SK-N-SH (cell line): Measurements from ENCODE around the gene GNPTAB.

Experiments used
- FOXM1 ChIP-seq: IDR thresholded peaks from 2 replicates; pipeline ENCODE4 v1.4.0; 2012; ENCODE audit warnings: low read depth, mild to moderate bottlenecking
- GABPA ChIP-seq: IDR thresholded peaks from 2 replicates; pipeline ENCODE4 v1.4.0; 2012; ENCODE audit warnings: low read depth, mild to moderate bottlenecking
- GATA2 ChIP-seq: sonication (generic); formaldehyde crosslinking; IDR thresholded peaks from 2 replicates; pipeline ENCODE4 v1.5.0; 2020; ENCODE audit warnings: mild to moderate bottlenecking, missing genetic modification reagents
- MXI1 ChIP-seq: IDR thresholded peaks from 2 replicates; pipeline ENCODE4 v1.6.1; 2012; ENCODE audit warnings: mild to moderate bottlenecking, low read depth, low read length, improper control_type of control experiment
- NFIC ChIP-seq: IDR thresholded peaks from 2 replicates; pipeline ENCODE4 v1.4.0; 2012; ENCODE audit warnings: borderline replicate concordance
- RAD21 ChIP-seq: IDR thresholded peaks from 2 replicates; pipeline ENCODE4 v1.6.1; 2012; ENCODE audit warnings: mild to moderate bottlenecking, low read length
- RCOR1 ChIP-seq: fragments of 150-350 bp; IDR thresholded peaks from 2 replicates; pipeline ENCODE4 v1.6.1; 2017; ENCODE audit warnings: antibody characterized with exemption, low read length
- RFX5 ChIP-seq: IDR thresholded peaks from 2 replicates; pipeline ENCODE4 v1.6.1; 2012; ENCODE audit warnings: mild to moderate bottlenecking, improper control_type of control experiment, low read length
- SIN3A ChIP-seq: IDR thresholded peaks from 2 replicates; pipeline ENCODE4 v1.6.1; 2012; ENCODE audit warnings: low read depth, mild to moderate bottlenecking, low read length, moderate library complexity, borderline replicate concordance
- TAF1 ChIP-seq: IDR thresholded peaks from 2 replicates; pipeline ENCODE4 v1.6.1; 2012; ENCODE audit warnings: low read depth, mild to moderate bottlenecking, low read length, moderate library complexity, borderline replicate concordance
- TCF12 ChIP-seq: IDR thresholded peaks from 2 replicates; pipeline ENCODE4 v1.4.0; 2012
- YY1 ChIP-seq: IDR thresholded peaks from 2 replicates; pipeline ENCODE4 v1.4.0; 2012; ENCODE audit warnings: low read depth, mild to moderate bottlenecking
- TF ChIP-seq, protein P1 (sequence below): fragments of 200-600 bp; sonication (generic); IDR thresholded peaks from 2 replicates; pipeline ENCODE4 v1.6.1; 2017; ENCODE audit warnings: antibody characterized with exemption, mild to moderate bottlenecking, moderate library complexity
- TF ChIP-seq, protein P2 (sequence below): IDR thresholded peaks from 2 replicates; pipeline ENCODE4 v1.4.0; 2012; ENCODE audit warnings: low read depth, borderline replicate concordance

- TF ChIP-seq, protein P1, sequence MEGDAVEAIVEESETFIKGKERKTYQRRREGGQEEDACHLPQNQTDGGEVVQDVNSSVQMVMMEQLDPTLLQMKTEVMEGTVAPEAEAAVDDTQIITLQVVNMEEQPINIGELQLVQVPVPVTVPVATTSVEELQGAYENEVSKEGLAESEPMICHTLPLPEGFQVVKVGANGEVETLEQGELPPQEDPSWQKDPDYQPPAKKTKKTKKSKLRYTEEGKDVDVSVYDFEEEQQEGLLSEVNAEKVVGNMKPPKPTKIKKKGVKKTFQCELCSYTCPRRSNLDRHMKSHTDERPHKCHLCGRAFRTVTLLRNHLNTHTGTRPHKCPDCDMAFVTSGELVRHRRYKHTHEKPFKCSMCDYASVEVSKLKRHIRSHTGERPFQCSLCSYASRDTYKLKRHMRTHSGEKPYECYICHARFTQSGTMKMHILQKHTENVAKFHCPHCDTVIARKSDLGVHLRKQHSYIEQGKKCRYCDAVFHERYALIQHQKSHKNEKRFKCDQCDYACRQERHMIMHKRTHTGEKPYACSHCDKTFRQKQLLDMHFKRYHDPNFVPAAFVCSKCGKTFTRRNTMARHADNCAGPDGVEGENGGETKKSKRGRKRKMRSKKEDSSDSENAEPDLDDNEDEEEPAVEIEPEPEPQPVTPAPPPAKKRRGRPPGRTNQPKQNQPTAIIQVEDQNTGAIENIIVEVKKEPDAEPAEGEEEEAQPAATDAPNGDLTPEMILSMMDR: no peak
- TF ChIP-seq RFX5 (no peak), YY1 (no peak), RCOR1 (no peak), TAF1 (no peak), RAD21 (no peak), SIN3A (no peak), FOXM1 (no peak), GABPA (no peak), GATA2 (CRISPR knock-in tag) (no peak), MXI1 (no peak), TCF12 (no peak), NFIC (no peak)
- TF ChIP-seq, protein P2, sequence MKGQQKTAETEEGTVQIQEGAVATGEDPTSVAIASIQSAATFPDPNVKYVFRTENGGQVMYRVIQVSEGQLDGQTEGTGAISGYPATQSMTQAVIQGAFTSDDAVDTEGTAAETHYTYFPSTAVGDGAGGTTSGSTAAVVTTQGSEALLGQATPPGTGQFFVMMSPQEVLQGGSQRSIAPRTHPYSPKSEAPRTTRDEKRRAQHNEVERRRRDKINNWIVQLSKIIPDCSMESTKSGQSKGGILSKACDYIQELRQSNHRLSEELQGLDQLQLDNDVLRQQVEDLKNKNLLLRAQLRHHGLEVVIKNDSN: no peak
Measured at GRCh38 chr12:101855364-101855884, 24.7 kb upstream of the GNPTAB start.
